ENCODE data around the gene CAB39. TPM values are rescaled to one million over a fixed set of nuclear protein-coding genes. Genes with fewer than 3 reads are reported as not detected.

Gene CAB39
- total RNA-seq, 4 donors from 2014 or later = 60.2 to 124 (median 72.2) TPM

- no peak for DNase-seq
- no peaks in the 10 kb centered on the region for H3K36me3 ChIP-seq
These were observed 21.5 kb upstream of the CAB39 start for GRCh38 chr2:230691005-230691647.

GRCh38 chr2:230692760-230693159 lies 19.9 kb upstream of the CAB39 start:
- DNase-seq = no peak
- no peaks in the 10 kb centered on the region for H3K9me3 ChIP-seq
- no peaks in the 10 kb centered on the region for H3K27me3 ChIP-seq
- no peak overlapping the region for H3K27ac ChIP-seq
- H3K4me3 ChIP-seq = no peak overlapping the region
- TF ChIP-seq POLR2A (IDR thresholded peaks at IDR 0.05) (no peak), CTCF (IDR thresholded peaks at IDR 0.05) (no peak)
- H3K36me3 ChIP-seq = no peaks in the 10 kb centered on the region
- peaks cover 0 to 4% (median 0%) of the 10 kb centered on the region in 4 donors for H3K4me1 ChIP-seq

More at GRCh38 chr2:230691005-230691647, 21.5 kb upstream of the CAB39 start:
- Histone ChIP-seq H3K27me3 (no peaks in the 10 kb centered on the region), H3K9me3 (no peaks in the 10 kb centered on the region), H3K4me3 (no peak overlapping the region), H3K4me1 (peaks cover 0 to 4% (median 0%) of the 10 kb centered on the region in 4 donors), H3K27ac (no peak overlapping the region)
- TF ChIP-seq POLR2A (IDR thresholded peaks at IDR 0.05) (no peak), CTCF (IDR thresholded peaks at IDR 0.05) (no peak)

GRCh38 chr2:230693411-230693810 lies 19.2 kb upstream of the CAB39 start:
- Histone ChIP-seq H3K4me1 (peaks cover 0 to 4% (median 0%) of the 10 kb centered on the region in 4 donors), H3K4me3 (no peak overlapping the region), H3K27ac (no peak overlapping the region), H3K9me3 (no peaks in the 10 kb centered on the region), H3K36me3 (no peaks in the 10 kb centered on the region), H3K27me3 (no peaks in the 10 kb centered on the region)
- DNase-seq = no peak
- TF ChIP-seq POLR2A (IDR thresholded peaks at IDR 0.05) (no peak), CTCF (IDR thresholded peaks at IDR 0.05) (no peak)

- H3K4me3 ChIP-seq = no peak overlapping the region
- H3K36me3 ChIP-seq = no peaks in the 10 kb centered on the region
- peaks cover 0 to 4% (median 0%) of the 10 kb centered on the region in 4 donors for H3K4me1 ChIP-seq
- no peaks in the 10 kb centered on the region for H3K9me3 ChIP-seq
- no peaks in the 10 kb centered on the region for H3K27me3 ChIP-seq
- H3K27ac ChIP-seq = no peak overlapping the region
- no peak for TF ChIP-seq POLR2A (IDR thresholded peaks at IDR 0.05)
- TF ChIP-seq CTCF (IDR thresholded peaks at IDR 0.05) = no peak
- DNase-seq = no peak
These were observed 18.4 kb upstream of the CAB39 start for GRCh38 chr2:230694241-230694640.

- TF ChIP-seq CTCF (IDR thresholded peaks at IDR 0.05) = no peak
- no peak for TF ChIP-seq POLR2A (IDR thresholded peaks at IDR 0.05)
These were observed 17.1 kb upstream of the CAB39 start for GRCh38 chr2:230695551-230695950.

More at GRCh38 chr2:230695551-230695950, 17.1 kb upstream of the CAB39 start:
- Histone ChIP-seq H3K4me3 (no peak overlapping the region), H3K4me1 (no peaks in the 10 kb centered on the region), H3K9me3 (no peaks in the 10 kb centered on the region), H3K27ac (no peak overlapping the region), H3K36me3 (no peaks in the 10 kb centered on the region), H3K27me3 (no peaks in the 10 kb centered on the region)
- DNase-seq = no peak
